GM12878 (cell line): ENCODE measurements around the gene NDUFS4. TPM values are rescaled to one million over a fixed set of nuclear protein-coding genes. Genes with fewer than 3 reads are reported as not detected.

Source experiments
- ATAC-seq: fragments of 200-7000 bp; cut with Tn5 transposase; 3 replicates; pipeline ENCODE4 v1.9.1; 2020; ENCODE audit warnings: mild to moderate bottlenecking, moderate library complexity
- BruUV-seq: library from RNA; stranded (reverse); fragments of 400-500 nt; replicated peaks from 2 replicates; lab custom pipeline; 2021; lab: Mats Ljungman, UMichigan
- CTCF ChIA-PET: fragments of 300-600 bp; sonication (Branson Sonifier 250); formaldehyde crosslinking; extraction: SDS; loops from one replicate; lab custom pipeline; 2021; ENCODE audit warnings: inconsistent platforms; lab: Yijun Ruan, JAX
- POLR2A ChIA-PET: fragments of 350-600 bp; formaldehyde crosslinking; extraction: SDS; loops from one replicate; lab custom pipeline; 2021; ENCODE audit warnings: inconsistent platforms; lab: Charles Lee
- RAD21 ChIA-PET: fragments of 300-600 bp; sonication (Branson Sonifier 250); formaldehyde crosslinking; loops from one replicate; lab custom pipeline; 2023; ENCODE audit warnings: antibody characterized with exemption; ENCODE audit not compliant: unreplicated experiment; lab: Charles Lee
- SMC1A ChIA-PET: fragments of 300-600 bp; sonication (Branson Sonifier 250); formaldehyde crosslinking; loops from one replicate; lab custom pipeline; 2023; ENCODE audit not compliant: unreplicated experiment, uncharacterized antibody; lab: Charles Lee
- DNase-seq: peaks from one replicate; pipeline ENCODE4 v3.0.0-alpha.2; 2011; ENCODE audit warnings: low read depth, low spot score
- FAIRE-seq: peaks from 3 replicates; lab custom pipeline; 2011; peaks lifted over from hg19 to GRCh38; lab: Jason Lieb, UNC
- H2AFZ ChIP-seq: 2 replicates; pipeline ENCODE4 v1.6.0; 2011; ENCODE audit warnings: low read depth, low read length, control low read depth; ENCODE audit not compliant: control insufficient read depth
- H3K27ac ChIP-seq: 2 replicates; pipeline ENCODE4 v1.5.1; 2011; ENCODE audit warnings: control low read depth; ENCODE audit not compliant: control insufficient read depth, insufficient read depth
- H3K27me3 ChIP-seq, 2 experiments: replicated peaks in 1 of 2; 2 replicates each; pipeline versions ENCODE4 v1.6.0 to v1.6.1; 2011; ENCODE audit warnings: low read length in 1 of 2; ENCODE audit not compliant: control insufficient read depth in 2 of 2, insufficient read depth in 2 of 2
- H3K36me3 ChIP-seq, 2 experiments: 2 replicates each; pipeline ENCODE4 v1.5.1; 2011; ENCODE audit warnings: low read length in 1 of 2; ENCODE audit not compliant: control insufficient read depth in 2 of 2, insufficient read depth in 2 of 2
- H3K4me1 ChIP-seq: 2 replicates; pipeline ENCODE4 v1.6.1; 2011; ENCODE audit warnings: mild to moderate bottlenecking, low read length, moderate library complexity, mixed read lengths; ENCODE audit not compliant: control insufficient read depth, insufficient read depth
- H3K4me2 ChIP-seq: 2 replicates; pipeline ENCODE4 v1.6.0; 2011; ENCODE audit warnings: control low read depth; ENCODE audit not compliant: control insufficient read depth, insufficient read depth
- H3K4me3 ChIP-seq: fragments of 200-600 bp; sonication (generic); 2 replicates; pipeline ENCODE4 v1.5.1; 2016
- H3K79me2 ChIP-seq: 2 replicates; pipeline ENCODE4 v1.6.0; 2011; ENCODE audit warnings: low read length; ENCODE audit not compliant: control insufficient read depth, insufficient read depth
- H3K9ac ChIP-seq: 2 replicates; pipeline ENCODE4 v1.8.0; 2011; ENCODE audit warnings: low read length, control low read depth, mixed read lengths; ENCODE audit not compliant: control insufficient read depth, insufficient read depth
- H3K9me3 ChIP-seq: replicated peaks from 3 replicates; pipeline ENCODE4 v1.5.1; 2011; ENCODE audit warnings: mild to moderate bottlenecking, low read length; ENCODE audit not compliant: control insufficient read depth, insufficient read depth
- H4K20me1 ChIP-seq: 2 replicates; pipeline ENCODE4 v1.6.0; 2011; ENCODE audit not compliant: control insufficient read depth, insufficient read depth
- HCFC1 ChIP-seq: fragments of 150-350 bp; IDR thresholded peaks from 2 replicates; pipeline ENCODE4 v1.6.1; 2014; ENCODE audit warnings: low read length
- PAX5 ChIP-seq: IDR thresholded peaks from 2 replicates; pipeline ENCODE4 v1.6.1; 2011; ENCODE audit warnings: low read depth, low read length, borderline replicate concordance
- WGBS: methylation state at CpG from one replicate; pipeline ENCODE4 v1.1.6; 2016; ENCODE audit warnings: low lambda C conversion rate; ENCODE audit not compliant: insufficient replicate concordance, insufficient coverage; ENCODE audit errors: missing lambda C conversion rate; 5-methylcytosine and 5-hydroxymethylcytosine counted together
- in situ Hi-C: fragments of 300-500 bp; cut with MboI; formaldehyde crosslinking; loops from 9 replicates; pipeline ENCODE4 v1.14.3; 2018; ENCODE audit warnings: mixed read lengths
- intact Hi-C: fragments of 100-400 bp; cut with micrococcal nuclease; formaldehyde crosslinking; loops from one replicate; pipeline ENCODE4 v1.14.2; 2022; ENCODE audit not compliant: unreplicated experiment
- polyA plus RNA-seq, 11 experiments: library from polyadenylated mRNA; depleted of rRNA in 4 of 11; unstranded in 6 of 11; stranded (reverse) in 5 of 11; fragments of >200 nt; fragmentation: Nextera tagmentation in 4 of 11; fragmentation: Illumina TruSeq in 1 of 11; extraction: Ambion mirVana in 4 of 11; extraction: Trizol in 1 of 11; gene quantifications; 1 replicate in 1 of 11; 2 replicates in 10 of 11; pipeline versions ENCODE4 v1.2.1 to v1.2.3, GENCODE V29; 2011 to 2016; ENCODE audit warnings: inconsistent platforms in 2 of 11, missing spikeins in 2 of 11, low read depth in 1 of 11
- total RNA-seq, 4 experiments: library from RNA; depleted of rRNA in 3 of 4; stranded (reverse); fragments of >200 nt in 3 of 4; fragmentation: Illumina TruSeq in 1 of 4; extraction: Trizol in 1 of 4; gene quantifications; 2 replicates each; pipeline versions ENCODE4 v1.2.1 to v1.2.3, GENCODE V29; 2013 to 2021

Gene NDUFS4
- total and polyA plus RNA-seq, 10 of the 15 experiments (the other 5 are each of a cell fraction or from before 2014, with no cell fraction given): 69.9 to 366 (median 114) TPM

DNA sequence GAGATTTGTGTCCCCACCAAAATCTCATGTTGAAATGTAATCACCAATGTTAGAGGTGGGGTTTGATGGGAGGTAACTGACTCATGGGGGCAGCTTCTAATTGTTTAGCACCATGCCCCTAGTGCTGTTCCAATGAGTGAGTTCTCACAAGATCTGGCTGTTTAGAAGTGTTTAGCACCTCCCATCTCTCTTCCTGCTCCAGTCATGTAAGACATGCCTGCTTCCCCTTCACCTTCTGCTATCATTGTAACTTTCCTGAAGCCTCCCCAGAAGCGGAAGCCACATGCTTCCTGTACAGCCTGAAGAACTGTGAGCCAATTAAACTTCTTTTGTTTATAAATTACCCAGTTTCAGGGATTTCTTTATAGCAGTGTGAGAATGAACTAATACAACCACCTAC lies 170.5 kb downstream of the NDUFS4 start:
- no peaks in the 10 kb centered on the region for H3K36me3 ChIP-seq
- TF ChIP-seq HCFC1 (no peak), PAX5 (peak; percentile 47; the same call in 1 of the 2 replicates)
- no peak for ATAC-seq
- no peaks in the 10 kb centered on the region for H3K4me1 ChIP-seq
- no peak overlapping the region for H2AFZ ChIP-seq
- no peak overlapping the region for H3K27ac ChIP-seq
- intact Hi-C loops: no loop called here
- in situ Hi-C loops: no loop called here
- H3K27me3 ChIP-seq: no peaks in the 10 kb centered on the region; a peak in 1 of 4 replicates
- no peak for FAIRE-seq
- ChIA-PET CTCF (no interaction called here), SMC1A (no interaction called here), RAD21 (no interaction called here), POLR2A (no interaction called here)
- DNase-seq: no peak
- H3K4me2 ChIP-seq: no peak overlapping the region
- H3K79me2 ChIP-seq: no peaks in the 10 kb centered on the region
- no peaks in the 10 kb centered on the region; the same call in 2 of the 3 replicates for H3K9me3 ChIP-seq
- H3K4me3 ChIP-seq: no peak overlapping the region
- BruUV-seq: no TSS peak
- WGBS: 0% methylated on average over 1 of the region's 1 CpG
- no peaks in the 10 kb centered on the region for H4K20me1 ChIP-seq
- no peak overlapping the region for H3K9ac ChIP-seq

Other genes with a start within 250 kb of the NDUFS4 start
- gene FST, start 80.0 kb upstream of the NDUFS4 start, total RNA-seq (2014; rRNA removed): not detected in 2 replicates
- not detected in 2 replicates for gene FST, start 80.0 kb upstream of the NDUFS4 start, total RNA-seq (2014; rRNA removed; fragmentation: Illumina TruSeq; extraction: Trizol)
- gene FST, start 80.0 kb upstream of the NDUFS4 start, total RNA-seq (2021): 0.23 and 0.43 TPM in 2 replicates
- not detected in 2 replicates for gene FST, start 80.0 kb upstream of the NDUFS4 start, polyA plus RNA-seq (2011; rRNA removed)
- gene FST, start 80.0 kb upstream of the NDUFS4 start, polyA plus RNA-seq (2014; fragmentation: Illumina TruSeq; extraction: Trizol): not detected in 2 replicates
- not detected for gene FST, start 80.0 kb upstream of the NDUFS4 start, polyA plus RNA-seq (2014; fragmentation: Nextera tagmentation; extraction: Ambion mirVana)
- gene FST, start 80.0 kb upstream of the NDUFS4 start, polyA plus RNA-seq (2014; rRNA removed): not detected in 2 replicates
- not detected for gene FST, start 80.0 kb upstream of the NDUFS4 start, polyA plus RNA-seq (2016; fragmentation: Nextera tagmentation; extraction: Ambion mirVana)